Activated CD8-positive, alpha-beta memory T cell treated with anti-CD3 and anti-CD28 coated beads, Interleukin-2, amount 10 ng/mL, durations not matched to agents 7 days and 5 days (primary cell): Measurements from ENCODE around the gene ELP4. TPM values are rescaled to one million over a fixed set of nuclear protein-coding genes. Genes with fewer than 3 reads are reported as not detected.
"Not testable (repeated sequence)": the region's sequence is repeated elsewhere in the genome, so short reads cannot be mapped to it uniquely, and the experiment has no call there.

Source experiments
- ATAC-seq: fragments of 150-1000 bp; cut with Tn5 transposase; one replicate; pipeline ENCODE4 v1.10.0; 2021; ENCODE audit warnings: moderate library complexity
- CTCF ChIA-PET: fragments of 350-600 bp; sonication (Branson Sonifier 250); formaldehyde crosslinking; loops from one replicate; lab custom pipeline; 2021; ENCODE audit warnings: antibody characterized with exemption; lab: Charles Lee
- DNase-seq: peaks from one replicate; pipeline ENCODE4 v3.0.0-alpha.2; 2020
- H3K27ac Mint-ChIP-seq: one replicate; pipeline ENCODE4 v1.8.0; 2021; ENCODE audit warnings: mild to moderate bottlenecking, mixed read lengths
- H3K27me3 Mint-ChIP-seq: one replicate; pipeline ENCODE4 v1.8.0; 2021; ENCODE audit warnings: mixed read lengths
- H3K36me3 Mint-ChIP-seq: one replicate; pipeline ENCODE4 v1.8.0; 2021; ENCODE audit warnings: mild to moderate bottlenecking, mixed read lengths
- H3K4me1 Mint-ChIP-seq: one replicate; pipeline ENCODE4 v1.8.0; 2021; ENCODE audit warnings: mixed read lengths
- H3K4me3 Mint-ChIP-seq: one replicate; pipeline ENCODE4 v1.8.0; 2021; ENCODE audit warnings: mild to moderate bottlenecking, moderate library complexity, mixed read lengths
- H3K9me3 Mint-ChIP-seq: one replicate; pipeline ENCODE4 v1.8.0; 2022; ENCODE audit warnings: low read depth, mixed read lengths
- total RNA-seq, 2 experiments: library from RNA; stranded (reverse); gene quantifications; one replicate each; pipeline ENCODE4 v1.2.3, GENCODE V29; 2021

Gene ELP4
- total RNA-seq, 2 experiments from 2014 or later, result 20.7 to 23.7 TPM

DNA sequence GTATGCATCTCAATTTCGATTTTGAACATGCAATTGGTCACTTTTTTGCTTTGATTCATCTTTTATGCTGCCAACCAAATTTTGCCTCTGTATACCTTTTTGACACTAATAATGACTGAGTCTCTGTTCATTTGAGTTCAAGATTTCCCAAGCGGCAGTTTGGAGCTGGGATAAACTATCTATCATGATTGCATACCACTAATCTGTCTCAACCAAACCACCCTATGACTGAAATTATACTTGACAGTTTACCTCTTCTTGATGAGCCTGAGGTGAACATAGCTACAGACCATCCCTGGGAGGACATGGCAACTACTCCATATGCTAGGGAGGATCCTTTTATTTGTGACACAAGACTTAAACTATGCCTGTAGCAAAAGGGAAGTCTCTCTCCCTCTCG lies 155.4 kb downstream of the ELP4 start:
- H3K4me3 Mint-ChIP-seq, result no peak overlapping the region
- H3K36me3 Mint-ChIP-seq, result no peaks in the 10 kb centered on the region
- no peak for DNase-seq
- ATAC-seq, result no peak
- H3K4me1 Mint-ChIP-seq, result no peaks in the 10 kb centered on the region
- H3K9me3 Mint-ChIP-seq, result no peaks in the 10 kb centered on the region
- CTCF ChIA-PET, result no interaction called here
- no peaks in the 10 kb centered on the region for H3K27me3 Mint-ChIP-seq
- no peak overlapping the region for H3K27ac Mint-ChIP-seq

DNA sequence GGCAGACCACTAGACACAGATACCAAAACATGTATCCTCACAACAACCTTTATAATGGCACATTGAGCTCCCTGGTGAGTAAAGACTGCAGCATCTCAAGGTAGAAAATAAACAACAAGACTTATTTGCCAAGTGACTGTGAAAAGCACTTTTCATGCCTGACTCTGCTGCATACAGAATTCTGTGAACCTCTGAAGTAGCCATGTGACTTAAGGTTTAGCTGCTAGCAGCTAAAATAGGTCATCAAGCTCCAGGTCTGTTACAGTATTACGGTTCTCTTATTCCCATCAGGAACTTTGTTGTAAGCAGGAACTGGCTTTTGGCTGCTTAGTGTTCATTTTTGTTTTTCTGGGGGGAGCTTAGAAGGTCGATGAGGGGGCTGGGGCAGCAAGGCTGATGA lies 162.1 kb downstream of the ELP4 start:
- ATAC-seq (peak; percentile 20), DNase-seq (no peak)
- peaks cover 2% of the 10 kb centered on the region for H3K36me3 Mint-ChIP-seq
- CTCF ChIA-PET, result interaction anchor here (0.7 kb wide), 1 partner anchor 30 kb away, joined by 3 read pairs; no protein-coding TSS in a partner anchor
- H3K4me3 Mint-ChIP-seq, result no peak overlapping the region
- H3K9me3 Mint-ChIP-seq, result no peaks in the 10 kb centered on the region
- H3K4me1 Mint-ChIP-seq, result no peaks in the 10 kb centered on the region
- no peak overlapping the region for H3K27ac Mint-ChIP-seq
- H3K27me3 Mint-ChIP-seq, result no peaks in the 10 kb centered on the region

DNA sequence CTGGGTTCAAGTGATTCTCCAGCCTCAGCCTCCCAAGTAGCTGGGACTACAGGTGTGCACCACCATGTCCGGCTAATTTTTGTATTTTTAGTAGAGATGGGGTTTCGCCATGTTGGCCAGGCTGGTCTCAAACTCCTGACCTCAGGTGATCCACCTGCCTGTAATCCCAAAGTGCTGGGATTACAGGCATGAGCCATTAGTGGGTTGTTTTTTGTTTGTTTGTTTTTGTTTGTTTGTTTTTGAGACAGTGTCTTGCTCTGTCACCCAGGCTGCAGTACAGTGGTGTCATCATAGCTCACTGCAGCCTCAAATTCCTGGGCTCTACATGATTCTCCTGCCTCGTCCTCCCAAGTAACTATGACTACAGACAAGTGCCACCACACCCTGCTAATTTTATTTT lies 163.5 kb downstream of the ELP4 start:
- CTCF ChIA-PET, H3K9me3 Mint-ChIP-seq, DNase-seq, H3K4me3 Mint-ChIP-seq, H3K27ac Mint-ChIP-seq, H3K27me3 Mint-ChIP-seq, ATAC-seq, H3K36me3 Mint-ChIP-seq, H3K4me1 Mint-ChIP-seq: not testable (repeated sequence)

DNA sequence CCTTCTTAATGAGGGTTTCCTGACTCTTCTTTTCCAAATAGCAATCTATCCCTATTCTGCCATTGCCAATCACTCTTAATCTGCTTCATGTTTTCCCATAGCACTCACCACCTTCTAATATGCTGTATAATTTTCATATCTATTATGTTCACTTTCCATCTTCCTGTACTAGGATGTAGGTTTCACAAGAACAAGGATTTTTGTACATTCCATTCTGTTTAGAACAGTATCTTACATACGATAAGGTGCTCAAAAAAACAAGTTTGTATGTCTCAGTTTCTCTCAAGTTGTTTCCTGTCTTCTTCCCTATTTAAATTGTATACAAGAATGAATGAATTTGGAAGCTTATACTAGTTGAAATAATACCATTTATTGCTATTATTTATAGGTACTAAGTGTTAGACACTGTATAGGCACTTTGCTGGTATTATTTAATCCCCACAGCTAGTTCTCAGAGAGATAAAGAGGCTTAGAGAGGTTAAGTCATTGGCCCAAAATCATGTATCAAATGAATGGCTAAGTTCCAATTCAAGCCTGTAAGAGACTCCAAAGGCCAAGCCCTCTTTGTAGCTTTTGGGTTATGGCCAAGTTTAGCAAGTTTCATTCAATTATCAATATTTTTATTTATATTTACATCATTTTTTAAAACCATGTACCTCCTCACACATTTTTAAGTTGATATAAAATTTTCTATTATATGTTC lies 166.9 kb downstream of the ELP4 start:
- H3K36me3 Mint-ChIP-seq, result peaks cover 5% of the 10 kb centered on the region
- ATAC-seq, result no peak
- no peak overlapping the region for H3K4me3 Mint-ChIP-seq
- H3K4me1 Mint-ChIP-seq, result no peaks in the 10 kb centered on the region
- no peaks in the 10 kb centered on the region for H3K9me3 Mint-ChIP-seq
- CTCF ChIA-PET, result no interaction called here
- H3K27ac Mint-ChIP-seq, result no peak overlapping the region
- H3K27me3 Mint-ChIP-seq, result no peaks in the 10 kb centered on the region
- DNase-seq, result no peak

DNA sequence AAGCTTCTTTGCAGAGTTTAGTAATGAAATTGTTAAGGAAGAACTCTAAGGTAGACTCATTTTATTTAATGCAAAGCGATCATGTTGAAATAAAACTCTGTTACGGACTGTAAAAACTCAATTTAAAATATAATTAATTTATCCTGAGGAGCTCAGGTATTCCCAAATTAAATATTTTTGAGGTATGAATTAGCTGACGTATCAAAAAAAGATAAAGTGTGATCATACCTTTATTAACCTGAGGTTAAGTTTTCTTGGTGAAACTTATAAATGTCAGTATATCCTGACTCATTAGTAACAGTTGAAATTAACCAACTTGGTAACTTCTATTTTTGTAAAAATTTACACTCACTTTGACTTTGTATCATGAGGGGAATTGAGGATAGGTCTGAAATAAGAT lies 171.2 kb downstream of the ELP4 start:
- no peak overlapping the region for H3K27ac Mint-ChIP-seq
- H3K4me3 Mint-ChIP-seq, result no peak overlapping the region
- CTCF ChIA-PET, result interaction anchor here (0.6 kb wide), 1 partner anchor 397 kb away, joined by 3 read pairs; no protein-coding TSS in a partner anchor
- DNase-seq, result no peak
- H3K9me3 Mint-ChIP-seq, result no peaks in the 10 kb centered on the region
- ATAC-seq, result no peak
- no peaks in the 10 kb centered on the region for H3K27me3 Mint-ChIP-seq
- peaks cover 4% of the 10 kb centered on the region for H3K36me3 Mint-ChIP-seq
- H3K4me1 Mint-ChIP-seq, result no peaks in the 10 kb centered on the region

DNA sequence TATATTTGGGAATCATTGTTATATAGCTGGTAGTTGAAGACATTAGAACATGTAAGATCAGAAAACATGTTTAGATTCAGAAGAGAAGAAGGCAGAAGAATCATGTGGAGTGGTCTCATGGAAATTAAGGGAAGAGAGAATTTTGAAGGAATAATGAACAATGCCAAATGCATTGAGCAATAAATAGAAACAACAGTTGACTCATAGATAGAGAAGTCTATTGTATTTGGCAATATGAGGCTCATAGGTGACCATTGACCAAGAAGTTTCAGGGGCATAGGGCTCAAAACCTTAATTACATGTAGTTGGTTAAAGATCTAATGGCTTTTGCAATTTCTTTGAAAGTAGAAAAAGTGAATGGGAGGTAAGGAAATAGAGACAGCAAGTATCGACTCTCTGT lies 177.7 kb downstream of the ELP4 start:
- Mint-ChIP-seq H3K36me3 (no peaks in the 10 kb centered on the region), H3K9me3 (no peaks in the 10 kb centered on the region), H3K27ac (no peak overlapping the region), H3K4me1 (peaks cover 10% of the 10 kb centered on the region), H3K4me3 (no peak overlapping the region), H3K27me3 (no peaks in the 10 kb centered on the region)
- CTCF ChIA-PET, result no interaction called here
- DNase-seq (no peak), ATAC-seq (no peak)

DNA sequence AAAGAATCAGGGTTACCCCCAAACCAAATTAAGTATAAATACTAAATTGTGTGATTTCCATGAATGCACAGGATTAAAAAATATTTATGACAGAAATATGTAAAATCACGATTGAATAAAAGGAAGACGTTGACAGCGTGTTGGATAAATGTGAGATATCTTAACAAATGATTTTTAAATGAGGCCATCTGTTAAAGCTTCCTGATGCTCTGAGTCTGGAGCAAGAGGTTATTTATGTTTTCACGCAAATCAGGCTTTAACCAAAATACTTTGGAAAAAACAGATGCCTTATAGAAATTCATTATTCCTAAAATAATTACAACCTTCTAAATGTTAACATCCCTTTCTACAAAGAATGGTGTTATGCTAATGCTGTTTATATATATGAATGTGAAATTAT lies 178.3 kb downstream of the ELP4 start:
- Mint-ChIP-seq H3K27me3 (no peaks in the 10 kb centered on the region), H3K27ac (no peak overlapping the region), H3K36me3 (no peaks in the 10 kb centered on the region), H3K4me1 (peaks cover 10% of the 10 kb centered on the region), H3K9me3 (no peaks in the 10 kb centered on the region), H3K4me3 (no peak overlapping the region)
- CTCF ChIA-PET, result no interaction called here
- ATAC-seq, result no peak
- DNase-seq, result no peak

DNA sequence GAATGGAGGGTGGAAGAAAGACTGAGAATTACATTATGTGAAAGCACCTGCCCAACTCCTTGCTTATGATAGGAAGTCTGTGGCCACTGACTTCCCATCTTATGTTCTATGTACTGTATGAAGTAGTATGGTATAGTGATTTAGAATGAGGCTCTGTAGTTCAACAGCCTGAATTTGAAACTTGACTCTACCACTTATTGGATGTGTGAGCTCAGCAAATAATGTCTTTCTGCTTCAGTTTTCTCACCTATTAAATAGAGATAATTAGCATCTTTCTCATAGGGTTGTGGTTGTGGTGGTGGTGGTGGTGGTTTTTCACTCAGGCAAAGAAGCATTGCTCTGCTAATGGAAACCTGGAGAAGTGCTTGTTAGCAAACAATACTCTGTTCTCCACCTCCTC lies 180.0 kb downstream of the ELP4 start:
- H3K4me3 Mint-ChIP-seq, result no peak overlapping the region
- no peak overlapping the region for H3K27ac Mint-ChIP-seq
- no peaks in the 10 kb centered on the region for H3K27me3 Mint-ChIP-seq
- CTCF ChIA-PET, result no interaction called here
- ATAC-seq (no peak), DNase-seq (no peak)
- H3K4me1 Mint-ChIP-seq, result peaks cover 10% of the 10 kb centered on the region
- no peaks in the 10 kb centered on the region for H3K9me3 Mint-ChIP-seq
- peaks cover 2% of the 10 kb centered on the region for H3K36me3 Mint-ChIP-seq

DNA sequence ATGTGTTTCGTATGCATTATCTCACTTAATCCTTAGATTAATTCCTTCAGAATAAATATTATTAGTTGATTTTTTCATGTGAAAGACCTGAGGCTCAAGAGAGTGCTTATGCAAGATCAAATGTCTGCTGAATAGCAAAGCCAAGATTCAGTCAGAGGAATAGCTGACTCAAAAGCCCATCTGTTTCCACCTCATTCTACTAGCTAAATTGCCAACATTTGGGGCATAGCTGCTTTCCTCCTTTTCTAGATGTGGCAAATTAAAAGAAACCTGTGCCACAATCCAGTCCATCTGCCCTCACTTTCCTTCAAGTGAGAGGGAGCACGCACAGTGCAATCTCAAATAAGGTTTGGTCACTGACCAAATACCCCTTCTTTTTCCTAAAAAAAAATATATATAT lies 180.5 kb downstream of the ELP4 start:
- H3K9me3 Mint-ChIP-seq, result no peaks in the 10 kb centered on the region
- no peak for ATAC-seq

DNA sequence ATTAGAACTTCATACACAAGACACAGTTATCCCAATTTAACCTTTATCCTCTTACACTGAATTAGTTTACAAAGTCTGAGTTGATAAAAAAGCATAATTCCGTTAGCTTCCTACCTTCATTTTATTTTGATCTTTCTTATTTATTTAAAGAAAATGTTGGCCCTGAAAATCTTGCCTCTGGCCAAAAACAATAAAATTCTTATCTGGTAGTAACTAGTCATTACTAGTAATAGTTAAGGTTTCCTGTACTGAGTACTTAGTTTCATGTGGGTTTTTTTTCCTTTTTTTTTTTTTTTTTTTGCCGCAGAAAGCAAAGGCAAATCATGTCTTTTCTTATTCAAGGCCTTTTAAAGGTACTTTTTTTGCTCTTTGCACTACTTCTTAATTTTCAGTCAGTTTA lies 180.9 kb downstream of the ELP4 start:
- Mint-ChIP-seq H3K4me3 (no peak overlapping the region), H3K36me3 (peaks cover 2% of the 10 kb centered on the region), H3K27me3 (no peaks in the 10 kb centered on the region), H3K4me1 (peaks cover 10% of the 10 kb centered on the region), H3K9me3 (no peaks in the 10 kb centered on the region), H3K27ac (no peak overlapping the region)
- DNase-seq (no peak), ATAC-seq (no peak)
- CTCF ChIA-PET, result interaction anchor here (0.6 to 1.6 kb wide), 2 partner anchors 17 to 623 kb away, joined by 3 read pairs; no protein-coding TSS in a partner anchor

More for the DNA sequence above, 180.5 kb downstream of the ELP4 start:
- no peak for DNase-seq
- Mint-ChIP-seq H3K4me3 (no peak overlapping the region), H3K27me3 (no peaks in the 10 kb centered on the region), H3K27ac (no peak overlapping the region), H3K36me3 (peaks cover 2% of the 10 kb centered on the region), H3K4me1 (peaks cover 10% of the 10 kb centered on the region)
- CTCF ChIA-PET, result interaction anchor here (1.6 kb wide), 1 partner anchor 623 kb away, joined by 3 read pairs; no protein-coding TSS in a partner anchor

DNA sequence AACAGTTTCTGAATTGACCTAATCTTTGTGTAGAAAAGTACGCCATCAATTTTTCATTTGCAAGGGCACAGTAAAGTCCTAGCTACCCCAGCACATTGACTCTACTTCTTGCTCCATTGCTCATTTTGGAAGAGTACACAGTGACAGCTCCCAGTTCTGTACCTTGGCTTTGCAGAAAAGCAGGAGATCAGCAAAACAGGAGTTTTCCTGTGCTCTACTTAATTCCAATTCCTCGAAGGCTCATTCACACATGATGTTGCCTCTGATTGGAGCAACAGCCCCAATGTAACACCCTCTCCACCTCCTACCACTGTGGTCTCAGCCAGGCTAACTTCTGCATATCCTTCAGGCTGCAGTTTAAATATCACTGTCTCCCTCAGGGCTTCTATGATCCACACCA lies 182.9 kb downstream of the ELP4 start:
- Mint-ChIP-seq H3K36me3 (peaks cover 4% of the 10 kb centered on the region), H3K4me3 (no peak overlapping the region), H3K9me3 (no peaks in the 10 kb centered on the region), H3K27ac (no peak overlapping the region), H3K4me1 (peaks cover 16% of the 10 kb centered on the region), H3K27me3 (no peaks in the 10 kb centered on the region)
- DNase-seq (no peak), ATAC-seq (no peak)
- CTCF ChIA-PET, result no interaction called here

DNA sequence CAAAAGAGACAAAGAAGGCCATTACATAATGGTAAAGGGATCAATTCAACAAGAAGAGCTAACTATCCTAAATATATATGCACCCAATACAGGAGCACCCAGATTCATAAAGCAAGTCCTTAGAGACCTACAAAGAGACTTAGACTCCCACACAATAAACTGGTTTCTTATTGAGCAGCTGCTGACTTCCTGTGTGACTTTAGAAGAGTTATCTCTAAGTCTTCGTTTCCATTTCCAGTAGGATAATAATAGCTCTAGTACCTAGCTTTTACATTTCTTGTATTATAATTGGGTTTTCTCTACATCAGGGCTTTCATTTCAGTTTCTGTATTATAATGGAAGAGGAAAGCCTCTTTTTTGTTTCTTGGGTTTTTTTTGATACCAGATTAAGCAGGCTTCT lies 187.5 kb downstream of the ELP4 start:
- CTCF ChIA-PET, result not testable (repeated sequence)

DNA sequence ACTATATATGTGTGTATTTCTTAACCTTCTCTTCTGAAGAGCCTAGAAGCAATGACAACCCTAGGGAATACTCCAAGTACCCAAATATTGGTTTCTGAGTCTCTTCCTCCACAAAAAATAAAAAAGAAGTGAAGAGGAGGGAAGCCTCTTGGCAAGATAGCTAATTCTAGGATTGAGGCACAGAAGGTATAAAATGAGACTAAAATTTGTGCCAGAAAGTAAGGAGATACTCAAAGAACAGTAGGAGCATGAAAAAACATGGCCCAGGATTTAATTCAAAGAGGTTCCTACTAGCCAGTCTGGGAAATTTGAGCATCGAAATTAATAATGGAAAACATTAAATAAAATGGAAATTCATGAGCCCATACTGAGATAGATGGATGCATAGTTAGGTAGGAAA lies 189.5 kb downstream of the ELP4 start:
- H3K27me3 Mint-ChIP-seq, result no peaks in the 10 kb centered on the region
- H3K4me3 Mint-ChIP-seq, result no peak overlapping the region

More for the DNA sequence above, 187.5 kb downstream of the ELP4 start:
- ATAC-seq, H3K27me3 Mint-ChIP-seq, H3K9me3 Mint-ChIP-seq, H3K4me3 Mint-ChIP-seq, H3K4me1 Mint-ChIP-seq, H3K27ac Mint-ChIP-seq, H3K36me3 Mint-ChIP-seq, DNase-seq: not testable (repeated sequence)

DNA sequence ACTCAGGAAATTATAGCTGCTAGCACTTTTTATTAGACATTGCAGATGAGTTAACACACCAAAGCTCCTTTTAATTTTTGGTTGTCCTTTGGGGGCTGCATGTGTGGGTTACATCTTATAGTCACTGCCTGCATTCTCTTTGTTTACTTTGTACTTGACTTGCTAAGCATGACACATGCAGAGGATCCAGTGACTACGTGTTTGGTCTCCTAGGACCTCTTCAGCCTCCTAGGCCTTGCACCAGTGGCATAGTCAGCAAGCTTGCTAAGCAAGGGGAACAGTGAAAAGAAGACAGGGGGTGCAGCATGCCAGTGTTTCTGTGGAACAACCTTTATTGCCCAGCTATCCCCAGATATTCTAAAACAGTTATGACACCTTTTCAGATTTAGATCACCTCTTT lies 193.4 kb downstream of the ELP4 start:
- no peaks in the 10 kb centered on the region for H3K9me3 Mint-ChIP-seq
- H3K4me1 Mint-ChIP-seq, result no peaks in the 10 kb centered on the region
- CTCF ChIA-PET, result no interaction called here
- no peaks in the 10 kb centered on the region for H3K27me3 Mint-ChIP-seq
- no peak for DNase-seq
- H3K4me3 Mint-ChIP-seq, result no peak overlapping the region
- ATAC-seq, result no peak
- no peaks in the 10 kb centered on the region for H3K36me3 Mint-ChIP-seq
- H3K27ac Mint-ChIP-seq, result no peak overlapping the region

More for the DNA sequence above, 189.5 kb downstream of the ELP4 start:
- no peak for ATAC-seq
- Mint-ChIP-seq H3K36me3 (peaks cover 2% of the 10 kb centered on the region), H3K9me3 (no peaks in the 10 kb centered on the region), H3K27ac (no peak overlapping the region), H3K4me1 (peaks cover 6% of the 10 kb centered on the region)
- no peak for DNase-seq
- CTCF ChIA-PET, result no interaction called here
